K562 (cell line): ENCODE results near the gene C11orf98. TPM values are rescaled to one million over a fixed set of nuclear protein-coding genes. Genes with fewer than 3 reads are reported as not detected.
"Not testable (repeated sequence)": the region's sequence is repeated elsewhere in the genome, so short reads cannot be mapped to it uniquely, and the experiment has no call there.

Experiments used
- ATAC-seq: fragments of 200-7000 bp; cut with Tn5 transposase; 3 replicates; pipeline ENCODE4 v1.9.1; 2020; ENCODE audit warnings: moderate library complexity
- BruUV-seq: library from RNA; stranded (reverse); fragments of 400-500 nt; replicated peaks from 2 replicates; lab custom pipeline; 2021; lab: Mats Ljungman, UMichigan
- CTCF ChIA-PET: fragments of 300-600 bp; formaldehyde crosslinking; extraction: SDS; loops from one replicate; lab custom pipeline; 2021; ENCODE audit warnings: low intra/inter-chr PET ratio; lab: Yijun Ruan, JAX
- POLR2A ChIA-PET: fragments of 300-600, 350-650 bp; sonication (Branson Sonifier 250); formaldehyde crosslinking; extraction: SDS; loops from one replicate; lab custom pipeline; 2021; ENCODE audit warnings: antibody characterized with exemption, inconsistent platforms; lab: Yijun Ruan, JAX
- DNase-seq, 4 experiments: peaks; one replicate each; pipeline versions ENCODE4 v3.0.0 to v3.0.0-alpha.2; 2011 to 2018; ENCODE audit warnings: low spot score in 3 of 4, mixed read lengths in 3 of 4; ENCODE audit errors: extremely low read depth in 1 of 4
- FAIRE-seq: peaks from 2 replicates; lab custom pipeline; 2011; peaks lifted over from hg19 to GRCh38; lab: Jason Lieb, UNC
- H2AFZ ChIP-seq: 2 replicates; pipeline ENCODE4 v1.6.0; 2011; ENCODE audit warnings: low read depth, low read length, control low read depth, inconsistent platforms
- H3K27ac ChIP-seq: fragments of 200-600 bp; 3 replicates; pipeline ENCODE4 v1.8.0; 2011; ENCODE audit warnings: low read depth, mild to moderate bottlenecking, control low read depth, inconsistent platforms, low read length, moderate library complexity, mixed read lengths; ENCODE audit errors: extremely low read depth
- H3K27me3 ChIP-seq, 2 experiments: fragments of 300-600 bp in 1 of 2; 2 replicates in 1 of 2; 3 replicates in 1 of 2; pipeline versions ENCODE4 v1.6.0 to v1.8.0; 2011; ENCODE audit warnings: inconsistent platforms in 2 of 2, low read length in 2 of 2, mild to moderate bottlenecking in 1 of 2, mixed read lengths in 1 of 2, moderate library complexity in 1 of 2; ENCODE audit not compliant: control insufficient read depth in 2 of 2, insufficient read depth in 2 of 2
- H3K36me3 ChIP-seq: fragments of 300-600 bp; 3 replicates; pipeline ENCODE4 v1.8.0; 2011; ENCODE audit warnings: mild to moderate bottlenecking, low read length, inconsistent platforms; ENCODE audit not compliant: control insufficient read depth, insufficient read depth
- H3K4me1 ChIP-seq, 2 experiments: fragments of 200-600 bp in 1 of 2; replicated peaks in 1 of 2; 2 replicates in 1 of 2; 3 replicates in 1 of 2; pipeline versions ENCODE4 v1.5.1 to v1.8.0; 2011; ENCODE audit warnings: inconsistent platforms in 2 of 2, low read length in 2 of 2, mild to moderate bottlenecking in 1 of 2, mixed read lengths in 1 of 2, moderate library complexity in 1 of 2; ENCODE audit not compliant: control insufficient read depth in 2 of 2, insufficient read depth in 2 of 2
- H3K4me2 ChIP-seq: 2 replicates; pipeline ENCODE4 v1.6.1; 2011; ENCODE audit warnings: low read length, control low read depth, inconsistent platforms, mixed read lengths; ENCODE audit not compliant: insufficient read depth
- H3K4me3 ChIP-seq: fragments of 200-600 bp; sonication (generic), shearing (Covaris generic); 2 replicates; pipeline ENCODE4 v1.5.1; 2016; ENCODE audit warnings: control low read depth, inconsistent platforms
- H3K79me2 ChIP-seq: fragments of 200-600 bp; 3 replicates; pipeline ENCODE4 v1.8.0; 2011; ENCODE audit warnings: low read length, inconsistent platforms; ENCODE audit not compliant: control insufficient read depth, insufficient read depth
- H3K9ac ChIP-seq, 2 experiments: 2 replicates each; pipeline versions ENCODE4 v1.6.0 to v1.6.1; 2011; ENCODE audit warnings: low read depth in 2 of 2, low read length in 2 of 2, control low read depth in 1 of 2, inconsistent platforms in 1 of 2, mild to moderate bottlenecking in 1 of 2, mixed read lengths in 1 of 2; ENCODE audit not compliant: insufficient read depth in 1 of 2
- H3K9me1 ChIP-seq: one replicate; pipeline ENCODE4 v1.6.0; 2011; ENCODE audit warnings: inconsistent platforms, mild to moderate bottlenecking, low read length, moderate library complexity; ENCODE audit not compliant: control insufficient read depth, insufficient read depth
- H3K9me3 ChIP-seq: replicated peaks from 2 replicates; pipeline ENCODE4 v1.5.1; 2011; ENCODE audit warnings: low read depth, low read length, inconsistent platforms; ENCODE audit not compliant: control insufficient read depth, insufficient read depth
- H4K20me1 ChIP-seq: replicated peaks from 2 replicates; pipeline ENCODE4 v1.6.1; 2011; ENCODE audit warnings: low read length, inconsistent platforms, mixed read lengths; ENCODE audit not compliant: control insufficient read depth, insufficient read depth
- MED1 ChIP-seq: sonication (generic); formaldehyde crosslinking; IDR thresholded peaks from 2 replicates; pipeline ENCODE4 v1.8.1; 2023; ENCODE audit warnings: missing genetic modification reagents, borderline replicate concordance
- PRMT5 ChIP-seq: sonication (generic); formaldehyde crosslinking; IDR thresholded peaks from 2 replicates; pipeline ENCODE4 v1.5.0; 2020; ENCODE audit warnings: missing genetic modification reagents
- SRF ChIP-seq, 2 experiments: fragments of 250-450, 450-650 bp in 1 of 2; sonication (Bioruptor Pico) in 1 of 2; sonication (generic) in 1 of 2; formaldehyde crosslinking; IDR thresholded peaks; 2 replicates each; pipeline versions ENCODE4 v1.5.0 to v1.5.1; 2020 to 2022; ENCODE audit warnings: mild to moderate bottlenecking in 1 of 2, missing genetic modification reagents in 1 of 2
- ZNF583 ChIP-seq: fragments of 250-450 bp; sonication (Bioruptor Pico); IDR thresholded peaks from 2 replicates; pipeline ENCODE4 v1.4.0; 2020
- WGBS: fragments of 100-300 bp; shearing (Covaris generic); methylation state at CpG from one replicate; pipeline ENCODE4 v1.1.6; 2016; ENCODE audit warnings: low coverage, mixed read lengths; ENCODE audit not compliant: insufficient coverage; ENCODE audit errors: missing lambda C conversion rate; 5-methylcytosine and 5-hydroxymethylcytosine counted together
- in situ Hi-C: fragments of 300-500 bp; cut with MboI; formaldehyde crosslinking; loops from 4 replicates; pipeline ENCODE4 v1.15.0; 2018; ENCODE audit warnings: inconsistent platforms, mixed read lengths
- intact Hi-C: fragments of 100-400 bp; cut with micrococcal nuclease; formaldehyde crosslinking; loops from 2 replicates; pipeline ENCODE4 v1.14.2; 2022
- polyA plus RNA-seq, 8 experiments: library from polyadenylated mRNA; depleted of rRNA in 4 of 8; stranded (reverse) in 5 of 8; unstranded in 3 of 8; fragments of >200 nt; fragmentation: Nextera tagmentation in 2 of 8; fragmentation: Illumina TruSeq in 1 of 8; extraction: Ambion mirVana in 2 of 8; extraction: Trizol in 1 of 8; gene quantifications; 2 replicates each; pipeline versions ENCODE4 v1.2.1 to v1.2.3, GENCODE V29; 2011 to 2014; ENCODE audit warnings: inconsistent platforms in 1 of 8, missing spikeins in 1 of 8
- total RNA-seq, 7 experiments: library from RNA; depleted of rRNA in 6 of 7; stranded (reverse); fragments of >200 nt in 6 of 7; fragmentation: Illumina TruSeq in 2 of 7; extraction: Trizol in 2 of 7; gene quantifications; 2 replicates each; pipeline versions ENCODE4 v1.2.1 to v1.2.3, GENCODE V29; 2011 to 2021; ENCODE audit warnings: low replicate concordance in 1 of 7
- TF ChIP-seq, protein P1 (sequence below): sonication (generic); formaldehyde crosslinking; IDR thresholded peaks from 2 replicates; pipeline ENCODE4 v1.8.1; 2023; ENCODE audit warnings: mild to moderate bottlenecking, missing genetic modification reagents
- TF ChIP-seq, protein P2 (sequence below): fragments of 450-650 bp; IDR thresholded peaks from 2 replicates; pipeline ENCODE4 v1.7.0; 2016; ENCODE audit warnings: borderline replicate concordance
- TF ChIP-seq, protein P3 (sequence below): fragments of 250-450 bp; sonication (Bioruptor Pico); IDR thresholded peaks from 2 replicates; pipeline ENCODE4 v1.4.0; 2020; ENCODE audit warnings: borderline replicate concordance
- TF ChIP-seq, protein P4 (sequence below): fragments of 450-650 bp; formaldehyde crosslinking; IDR thresholded peaks from 2 replicates; pipeline ENCODE4 v1.4.0; 2022; ENCODE audit warnings: mild to moderate bottlenecking, moderate library complexity

Gene C11orf98
- total and polyA plus RNA-seq, 9 of the 15 experiments (the other 6 are each of a cell fraction or from before 2014, with no cell fraction given), result 103 to 352 (median 218) TPM

GRCh38 chr11:62650283-62650682, 14.7 kb downstream of the C11orf98 start:
- in situ Hi-C loops, DNase-seq, H3K27ac ChIP-seq, H2AFZ ChIP-seq, H3K27me3 ChIP-seq, FAIRE-seq, CTCF ChIA-PET, H3K9me1 ChIP-seq, ATAC-seq, BruUV-seq, H3K9me3 ChIP-seq, intact Hi-C loops, H3K9ac ChIP-seq, H3K4me2 ChIP-seq, H3K4me3 ChIP-seq: not testable (repeated sequence)
- peaks cover 15 to 48% of the 10 kb centered on the region in 2 experiments for H3K4me1 ChIP-seq
- peaks cover 46% of the 10 kb centered on the region; the same call in 2 of the 3 replicates for H3K36me3 ChIP-seq
- POLR2A ChIA-PET, result interaction anchor here (1.0 to 1.6 kb wide), 2 partner anchors 14 to 16 kb away, joined by 3 to 8 read pairs; partner anchors contain the start of genes C11orf98 and CSKMT
- H4K20me1 ChIP-seq, result peaks cover 20% of the 10 kb centered on the region
- WGBS, result 81% methylated on average over 12 of the region's 12 CpGs
- TF ChIP-seq, protein P1, sequence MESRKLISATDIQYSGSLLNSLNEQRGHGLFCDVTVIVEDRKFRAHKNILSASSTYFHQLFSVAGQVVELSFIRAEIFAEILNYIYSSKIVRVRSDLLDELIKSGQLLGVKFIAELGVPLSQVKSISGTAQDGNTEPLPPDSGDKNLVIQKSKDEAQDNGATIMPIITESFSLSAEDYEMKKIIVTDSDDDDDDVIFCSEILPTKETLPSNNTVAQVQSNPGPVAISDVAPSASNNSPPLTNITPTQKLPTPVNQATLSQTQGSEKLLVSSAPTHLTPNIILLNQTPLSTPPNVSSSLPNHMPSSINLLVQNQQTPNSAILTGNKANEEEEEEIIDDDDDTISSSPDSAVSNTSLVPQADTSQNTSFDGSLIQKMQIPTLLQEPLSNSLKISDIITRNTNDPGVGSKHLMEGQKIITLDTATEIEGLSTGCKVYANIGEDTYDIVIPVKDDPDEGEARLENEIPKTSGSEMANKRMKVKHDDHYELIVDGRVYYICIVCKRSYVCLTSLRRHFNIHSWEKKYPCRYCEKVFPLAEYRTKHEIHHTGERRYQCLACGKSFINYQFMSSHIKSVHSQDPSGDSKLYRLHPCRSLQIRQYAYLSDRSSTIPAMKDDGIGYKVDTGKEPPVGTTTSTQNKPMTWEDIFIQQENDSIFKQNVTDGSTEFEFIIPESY (CRISPR knock-in tag), result peak; percentile 39; the same call in 1 of the 2 replicates
- H3K79me2 ChIP-seq, result peaks cover 46% of the 10 kb centered on the region

GRCh38 chr11:62649486-62649885, 15.5 kb downstream of the C11orf98 start:
- no peak for DNase-seq
- Histone ChIP-seq H3K9me1 (no peaks in the 10 kb centered on the region), H3K27me3 (no peaks in the 10 kb centered on the region), H3K9me3 (no peaks in the 10 kb centered on the region), H3K4me1 (peaks cover 18 to 51% of the 10 kb centered on the region in 2 experiments), H3K36me3 (peaks cover 51% of the 10 kb centered on the region), H3K79me2 (peaks cover 54% of the 10 kb centered on the region), H3K9ac (peak overlapping the region in 1 of 2 experiments; percentile 64; a peak in 2 of 4 replicates), H3K27ac (no peak overlapping the region), H4K20me1 (peaks cover 20% of the 10 kb centered on the region), H3K4me3 (no peak overlapping the region), H2AFZ (no peak overlapping the region), H3K4me2 (no peak overlapping the region)
- no peak for ATAC-seq
- in situ Hi-C loops, result no loop called here
- no TSS peak for BruUV-seq
- CTCF ChIA-PET, result no interaction called here
- WGBS, result 93% methylated on average over 11 of the region's 11 CpGs
- POLR2A ChIA-PET, result interaction anchor here (1.1 to 2.8 kb wide), 4 partner anchors 16 to 50 kb away, joined by 3 to 40 read pairs (median 6); partner anchors contain the start of genes C11orf98, CSKMT, LBHD1 and UQCC3
- intact Hi-C loops, result no loop called here
- FAIRE-seq, result no peak
- TF ChIP-seq SRF (CRISPR knock-in tag; IDR thresholded peaks at IDR 0.05), result no peak
- no peak for TF ChIP-seq ZNF583 (CRISPR knock-in tag)
- TF ChIP-seq, protein P2, sequence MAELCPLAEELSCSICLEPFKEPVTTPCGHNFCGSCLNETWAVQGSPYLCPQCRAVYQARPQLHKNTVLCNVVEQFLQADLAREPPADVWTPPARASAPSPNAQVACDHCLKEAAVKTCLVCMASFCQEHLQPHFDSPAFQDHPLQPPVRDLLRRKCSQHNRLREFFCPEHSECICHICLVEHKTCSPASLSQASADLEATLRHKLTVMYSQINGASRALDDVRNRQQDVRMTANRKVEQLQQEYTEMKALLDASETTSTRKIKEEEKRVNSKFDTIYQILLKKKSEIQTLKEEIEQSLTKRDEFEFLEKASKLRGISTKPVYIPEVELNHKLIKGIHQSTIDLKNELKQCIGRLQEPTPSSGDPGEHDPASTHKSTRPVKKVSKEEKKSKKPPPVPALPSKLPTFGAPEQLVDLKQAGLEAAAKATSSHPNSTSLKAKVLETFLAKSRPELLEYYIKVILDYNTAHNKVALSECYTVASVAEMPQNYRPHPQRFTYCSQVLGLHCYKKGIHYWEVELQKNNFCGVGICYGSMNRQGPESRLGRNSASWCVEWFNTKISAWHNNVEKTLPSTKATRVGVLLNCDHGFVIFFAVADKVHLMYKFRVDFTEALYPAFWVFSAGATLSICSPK, result no peak
- TF ChIP-seq MED1 (CRISPR knock-in tag), result no peak
- TF ChIP-seq PRMT5 (CRISPR knock-in tag), result no peak
- TF ChIP-seq, protein P3, sequence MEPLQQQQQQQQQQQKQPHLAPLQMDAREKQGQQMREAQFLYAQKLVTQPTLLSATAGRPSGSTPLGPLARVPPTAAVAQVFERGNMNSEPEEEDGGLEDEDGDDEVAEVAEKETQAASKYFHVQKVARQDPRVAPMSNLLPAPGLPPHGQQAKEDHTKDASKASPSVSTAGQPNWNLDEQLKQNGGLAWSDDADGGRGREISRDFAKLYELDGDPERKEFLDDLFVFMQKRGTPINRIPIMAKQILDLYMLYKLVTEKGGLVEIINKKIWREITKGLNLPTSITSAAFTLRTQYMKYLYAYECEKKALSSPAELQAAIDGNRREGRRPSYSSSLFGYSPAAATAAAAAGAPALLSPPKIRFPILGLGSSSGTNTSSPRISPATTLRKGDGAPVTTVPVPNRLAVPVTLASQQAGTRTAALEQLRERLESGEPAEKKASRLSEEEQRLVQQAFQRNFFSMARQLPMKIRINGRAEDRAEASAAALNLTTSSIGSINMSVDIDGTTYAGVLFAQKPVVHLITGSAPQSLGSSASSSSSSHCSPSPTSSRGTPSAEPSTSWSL, result no peak
- TF ChIP-seq, protein P4, sequence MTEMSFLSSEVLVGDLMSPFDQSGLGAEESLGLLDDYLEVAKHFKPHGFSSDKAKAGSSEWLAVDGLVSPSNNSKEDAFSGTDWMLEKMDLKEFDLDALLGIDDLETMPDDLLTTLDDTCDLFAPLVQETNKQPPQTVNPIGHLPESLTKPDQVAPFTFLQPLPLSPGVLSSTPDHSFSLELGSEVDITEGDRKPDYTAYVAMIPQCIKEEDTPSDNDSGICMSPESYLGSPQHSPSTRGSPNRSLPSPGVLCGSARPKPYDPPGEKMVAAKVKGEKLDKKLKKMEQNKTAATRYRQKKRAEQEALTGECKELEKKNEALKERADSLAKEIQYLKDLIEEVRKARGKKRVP (CRISPR knock-in tag), result no peak
